BLaER1 treated with 17β-estradiol and CSF1 and Interleukin-3, amounts not matched to agents 10 nM and 100 nM (cell line): ENCODE data around the gene KLHL21.
"Not testable (repeated sequence)": the region's sequence is repeated elsewhere in the genome, so short reads cannot be mapped to it uniquely, and the experiment has no call there.

Source experiments
- H3K27ac ChIP-seq, 11 experiments: shearing (Covaris generic); formaldehyde crosslinking; 2 replicates each; pipeline ENCODE4 v1.8.1; 2022
- H3K27me3 ChIP-seq, 11 experiments: shearing (Covaris generic); formaldehyde crosslinking; 2 replicates each; pipeline ENCODE4 v1.8.1; 2022
- H3K36me3 ChIP-seq, 11 experiments: shearing (Covaris generic); formaldehyde crosslinking; 2 replicates each; pipeline ENCODE4 v1.8.1; 2022
- H3K4me1 ChIP-seq, 10 experiments: shearing (Covaris generic); formaldehyde crosslinking; 2 replicates each; pipeline ENCODE4 v1.8.1; 2022
- H3K4me2 ChIP-seq, 11 experiments: shearing (Covaris generic); formaldehyde crosslinking; 2 replicates each; pipeline ENCODE4 v1.8.1; 2022
- H3K4me3 ChIP-seq, 10 experiments: shearing (Covaris generic); formaldehyde crosslinking; 2 replicates each; pipeline ENCODE4 v1.8.1; 2022
- H3K9ac ChIP-seq, 11 experiments: shearing (Covaris generic); formaldehyde crosslinking; 2 replicates each; pipeline ENCODE4 v1.8.1; 2022
- H3K9me3 ChIP-seq, 11 experiments: shearing (Covaris generic); formaldehyde crosslinking; replicated peaks in 1 of 11; 2 replicates each; pipeline ENCODE4 v1.8.1; 2022
- H4K20me1 ChIP-seq, 11 experiments: shearing (Covaris generic); formaldehyde crosslinking; 2 replicates each; pipeline ENCODE4 v1.8.1; 2022
- Cebpa-rat ChIP-seq, 11 experiments: shearing (Covaris generic); IDR thresholded peaks; 2 replicates each; pipeline ENCODE4 v1.8.1; 2022

KLHL21 gene

GRCh38 chr1:6570100-6570499 lies 32.6 kb downstream of the KLHL21 start:
- Histone ChIP-seq H3K9me3 (peaks cover 0 to 12% (median 8%) of the 10 kb centered on the region in 11 experiments; a peak in 18 of 22 replicates), H3K27me3 (no peaks in the 10 kb centered on the region), H3K4me2 (peak overlapping the region in 7 of 11 experiments; percentile 46 to 63 (median 54); a peak in 14 of 22 replicates), H3K27ac (no peak overlapping the region), H4K20me1 (no peaks in the 10 kb centered on the region), H3K36me3 (no peaks in the 10 kb centered on the region), H3K4me3 (no peak overlapping the region), H3K9ac (no peak overlapping the region), H3K4me1 (peaks cover 0 to 14% (median 8%) of the 10 kb centered on the region in 10 experiments; a peak in 11 of 20 replicates)
- no peak for TF ChIP-seq Cebpa-rat (IDR thresholded peaks at IDR 0.05)

GRCh38 chr1:6569033-6569432 lies 33.6 kb downstream of the KLHL21 start:
- Histone ChIP-seq H3K9ac (no peak overlapping the region), H3K36me3 (no peaks in the 10 kb centered on the region), H3K4me2 (peak overlapping the region in 5 of 11 experiments; percentile 14 to 52 (median 43); a peak in 5 of 22 replicates), H3K27me3 (no peaks in the 10 kb centered on the region), H3K9me3 (peaks cover 0 to 12% (median 8%) of the 10 kb centered on the region in 11 experiments; a peak in 18 of 22 replicates), H3K4me1 (peaks cover 0 to 14% (median 8%) of the 10 kb centered on the region in 10 experiments; a peak in 11 of 20 replicates), H3K27ac (no peak overlapping the region), H3K4me3 (no peak overlapping the region), H4K20me1 (no peaks in the 10 kb centered on the region)
- TF ChIP-seq Cebpa-rat (IDR thresholded peaks at IDR 0.05), result no peak

DNA sequence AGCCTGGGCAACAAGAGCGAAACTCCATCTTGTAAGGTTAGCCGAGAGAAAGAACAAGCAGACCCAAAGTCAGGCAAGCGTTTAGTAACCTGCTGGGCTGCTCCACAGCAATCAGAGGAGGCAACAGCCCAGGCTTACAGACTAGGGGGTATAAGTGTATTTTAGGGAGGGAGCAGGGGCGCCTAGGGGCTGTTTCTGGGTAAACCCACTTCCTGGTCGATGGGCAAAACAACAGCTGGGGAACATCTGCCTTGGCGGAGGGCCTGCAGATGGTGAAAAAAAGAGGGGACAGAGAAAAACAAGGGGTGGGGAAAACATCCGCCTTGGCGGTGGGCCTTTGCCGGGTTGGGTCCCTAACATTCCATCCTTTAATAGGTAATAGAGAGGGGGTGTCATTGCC lies 42.4 kb downstream of the KLHL21 start:
- Histone ChIP-seq H3K4me3 (no peak overlapping the region), H3K27me3 (no peaks in the 10 kb centered on the region), H3K4me1 (peaks cover 0 to 6% (median under 1%) of the 10 kb centered on the region in 10 experiments; a peak in 5 of 20 replicates), H3K4me2 (peak overlapping the region in 2 of 11 experiments; percentile 15 to 25; a peak in 2 of 22 replicates), H3K27ac (no peak overlapping the region), H3K9me3 (peaks cover 10 to 39% (median 27%) of the 10 kb centered on the region in 11 experiments), H3K36me3 (no peaks in the 10 kb centered on the region), H3K9ac (no peak overlapping the region), H4K20me1 (no peaks in the 10 kb centered on the region)
- TF ChIP-seq Cebpa-rat (IDR thresholded peaks at IDR 0.05), result no peak

- H3K4me2 ChIP-seq, H3K9ac ChIP-seq, H3K36me3 ChIP-seq, H3K4me3 ChIP-seq, H3K27ac ChIP-seq, H4K20me1 ChIP-seq, H3K27me3 ChIP-seq: not testable (repeated sequence)
- Histone ChIP-seq H3K9me3 (peaks cover 10 to 39% (median 27%) of the 10 kb centered on the region in 11 experiments), H3K4me1 (peaks cover 0 to 13% (median 8%) of the 10 kb centered on the region in 10 experiments; a peak in 14 of 20 replicates)
Measured at GRCh38 chr1:6559161-6559560, 43.5 kb downstream of the KLHL21 start.

- no peak overlapping the region for H3K4me3 ChIP-seq
Measured at GRCh38 chr1:6557597-6557996, 45.1 kb downstream of the KLHL21 start.

DNA sequence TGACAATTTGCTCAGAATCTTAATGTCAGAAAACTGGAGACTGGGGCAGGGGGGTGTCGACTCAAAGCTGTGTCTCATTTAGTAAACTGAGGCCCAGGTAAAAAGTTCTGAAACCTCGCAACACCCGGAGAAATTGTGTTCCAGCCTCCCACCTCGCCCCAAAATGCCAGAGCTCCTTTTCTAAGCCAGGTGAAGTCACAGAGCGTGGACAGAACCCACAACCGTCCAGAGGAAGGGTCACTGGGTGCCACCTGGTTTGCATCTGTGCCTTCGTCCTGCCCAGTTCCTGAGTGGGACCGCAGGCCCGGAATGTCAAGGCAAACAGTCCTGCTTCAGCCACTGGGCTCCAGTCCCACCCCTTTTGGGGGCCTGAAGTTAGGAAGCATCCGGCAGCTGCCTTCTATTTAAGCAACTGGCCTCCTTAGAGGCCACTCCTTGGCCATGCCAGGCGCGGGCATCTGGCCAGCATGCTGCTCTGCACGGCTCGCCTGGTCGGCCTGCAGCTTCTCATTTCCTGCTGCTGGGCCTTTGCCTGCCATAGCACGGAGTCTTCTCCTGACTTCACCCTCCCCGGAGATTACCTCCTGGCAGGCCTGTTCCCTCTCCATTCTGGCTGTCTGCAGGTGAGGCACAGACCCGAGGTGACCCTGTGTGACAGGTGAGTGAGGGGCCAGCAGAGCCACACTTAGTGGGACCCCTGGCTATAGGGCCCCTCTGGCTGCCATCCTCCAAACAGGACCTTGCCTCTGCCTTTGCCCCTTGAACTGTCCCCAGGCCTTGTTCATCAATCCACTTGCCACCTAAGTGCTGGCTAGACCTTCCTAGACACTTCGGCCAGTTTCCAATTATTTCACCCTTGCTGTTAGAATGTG lies 47.5 kb downstream of the KLHL21 start, which contains the start of gene TAS1R1:
Gene TAS1R1, plus strand, starts transcription at position 401 of the 872 bp plus-strand sequence. Its CDS starts 67 bp downstream, at position 468.
- peaks cover 0 to 8% (median under 1%) of the 10 kb centered on the region in 11 experiments; a peak in 8 of 22 replicates for H3K9me3 ChIP-seq
- peak within 1 kb of the TSS; percentile 78 to 98 (median 95) for H3K4me2 ChIP-seq
- H3K4me1 ChIP-seq, result peaks cover 12 to 23% (median 19%) of the 10 kb centered on the region in 10 experiments
- H3K36me3 ChIP-seq, result peaks cover 4 to 17% (median 13%) of the 10 kb centered on the region in 11 experiments; a peak in 21 of 22 replicates
- TF ChIP-seq Cebpa-rat (IDR thresholded peaks at IDR 0.05), result no peak
- peak within 1 kb of the TSS; percentile 84 to 98 (median 92) for H3K27ac ChIP-seq
- peak within 1 kb of the TSS; percentile 91 to 99 (median 96) for H3K9ac ChIP-seq
- H3K4me3 ChIP-seq, result peak within 1 kb of the TSS; percentile 94 to 100 (median 100)
- H4K20me1 ChIP-seq, result peaks cover 0 to 38% (median 21%) of the 10 kb centered on the region in 11 experiments; a peak in 15 of 22 replicates
- no peaks in the 10 kb centered on the region for H3K27me3 ChIP-seq

More at GRCh38 chr1:6557597-6557996, 45.1 kb downstream of the KLHL21 start:
- H3K4me2 ChIP-seq, result no peak overlapping the region
- no peak for TF ChIP-seq Cebpa-rat (IDR thresholded peaks at IDR 0.05)
- H3K36me3 ChIP-seq, result no peaks in the 10 kb centered on the region; a peak in 1 of 22 replicates
- no peaks in the 10 kb centered on the region for H3K27me3 ChIP-seq
- H3K27ac ChIP-seq, result no peak overlapping the region
- peaks cover 0 to 15% (median 9%) of the 10 kb centered on the region in 11 experiments; a peak in 13 of 22 replicates for H4K20me1 ChIP-seq
- peaks cover 10 to 32% (median 24%) of the 10 kb centered on the region in 11 experiments for H3K9me3 ChIP-seq
- 0 out of 22 replicates have a peak overlapping the region, but pooled peaks of 1 of the 11 experiments have one; percentile 4 for H3K9ac ChIP-seq
- peaks cover 9 to 22% (median 16%) of the 10 kb centered on the region in 10 experiments for H3K4me1 ChIP-seq

DNA sequence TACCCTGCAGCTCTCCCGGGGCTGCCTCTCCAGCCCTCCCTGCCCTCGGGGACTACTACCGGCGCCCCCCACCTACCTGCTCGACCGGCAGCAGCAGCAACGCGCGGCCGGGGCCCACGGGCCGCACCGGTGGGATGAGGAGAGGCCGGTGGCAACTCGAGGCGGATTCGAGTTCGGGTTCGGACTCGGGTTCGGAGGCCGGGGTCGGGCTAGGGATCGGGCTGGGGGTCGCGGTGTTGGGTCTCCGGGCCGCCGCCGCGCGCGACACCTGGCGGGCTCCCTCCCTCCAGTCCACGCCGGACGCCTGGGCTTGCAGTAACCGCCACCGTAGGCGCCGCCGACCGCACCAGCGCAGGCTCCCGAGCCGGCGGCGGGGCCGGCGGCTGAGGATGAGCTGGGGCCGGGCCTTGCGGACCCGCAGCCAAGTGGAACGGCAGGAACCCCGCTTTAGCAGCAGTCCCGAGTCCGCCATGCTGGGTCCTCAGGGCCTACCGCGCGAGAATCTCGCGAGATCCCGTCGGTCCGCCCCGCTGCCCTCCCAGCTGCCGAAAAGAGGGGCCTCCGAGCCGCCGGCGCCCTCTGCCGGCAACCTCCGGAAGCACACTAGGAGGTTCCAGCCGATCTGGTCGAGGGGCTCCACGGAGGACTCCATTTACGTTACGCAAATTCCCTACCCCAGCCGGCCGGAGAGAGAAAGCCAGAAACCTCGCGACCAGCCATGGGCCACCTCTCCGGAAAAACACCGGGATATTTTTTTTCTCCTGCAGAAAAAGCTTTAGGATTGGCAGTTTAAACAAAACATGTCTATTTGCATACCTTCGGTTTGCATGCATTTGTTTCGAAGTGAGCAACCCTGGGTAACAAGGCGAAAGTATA lies 48.4 kb downstream of the KLHL21 start, which contains the start of gene NOL9:
Gene NOL9, minus strand, starts transcription at position 483 of the 876 bp plus-strand sequence. Its CDS starts 11 bp downstream, at position 472.
- TF ChIP-seq Cebpa-rat (IDR thresholded peaks at IDR 0.05), result no peak
- H4K20me1 ChIP-seq, result peaks cover 0 to 46% (median 21%) of the 10 kb centered on the region in 11 experiments; a peak in 15 of 22 replicates
- H3K27ac ChIP-seq, result peak within 1 kb of the TSS; percentile 84 to 98 (median 92)
- no peaks in the 10 kb centered on the region for H3K9me3 ChIP-seq
- H3K4me3 ChIP-seq, result peak within 1 kb of the TSS; percentile 94 to 100 (median 100)
- no peaks in the 10 kb centered on the region for H3K27me3 ChIP-seq
- H3K9ac ChIP-seq, result peak within 1 kb of the TSS; percentile 91 to 99 (median 96)
- peaks cover 12 to 21% (median 19%) of the 10 kb centered on the region in 10 experiments for H3K4me1 ChIP-seq
- peaks cover 11 to 25% (median 21%) of the 10 kb centered on the region in 11 experiments for H3K36me3 ChIP-seq
- H3K4me2 ChIP-seq, result peak within 1 kb of the TSS; percentile 78 to 98 (median 95)

- H3K4me2 ChIP-seq, result peak overlapping the region in 1 of 11 experiments; percentile 73; a peak in 3 of 22 replicates
- H3K27ac ChIP-seq, result no peak overlapping the region
- no peaks in the 10 kb centered on the region for H3K27me3 ChIP-seq
- peaks cover 0 to 34% (median 23%) of the 10 kb centered on the region in 10 experiments; a peak in 15 of 20 replicates for H3K4me1 ChIP-seq
- H3K9ac ChIP-seq, result peak overlapping the region in 2 of 11 experiments; percentile 5 to 15; a peak in 3 of 22 replicates
- TF ChIP-seq Cebpa-rat (IDR thresholded peaks at IDR 0.05), result no peak
- H3K9me3 ChIP-seq, result no peaks in the 10 kb centered on the region
- peaks cover 58 to 94% (median 90%) of the 10 kb centered on the region in 11 experiments for H3K36me3 ChIP-seq
- no peak overlapping the region for H3K4me3 ChIP-seq
- peaks cover 0 to 64% (median 35%) of the 10 kb centered on the region in 11 experiments; a peak in 18 of 22 replicates for H4K20me1 ChIP-seq
Measured at GRCh38 chr1:6547301-6547700, 55.4 kb downstream of the KLHL21 start.
